Smooth muscle cell (in vitro differentiated cells): ENCODE results near the gene CD209. TPM values are rescaled to one million over a fixed set of nuclear protein-coding genes. Genes with fewer than 3 reads are reported as not detected.

Experiments used
- DNase-seq: peaks from one replicate; lab custom pipeline; 2025; ENCODE audit not compliant: unreplicated experiment; lab: John Stamatoyannopoulos, UW
- H2AFZ ChIP-seq: fragments of 200-600 bp; sonication (generic); 2 replicates; pipeline ENCODE4 v1.6.0; 2016; ENCODE audit warnings: antibody characterized with exemption, low read depth, mild to moderate bottlenecking
- H3F3A ChIP-seq: fragments of 200-600 bp; sonication (generic); 2 replicates; pipeline ENCODE4 v1.6.0; 2017; ENCODE audit warnings: antibody characterized with exemption, low read depth
- H3K27ac ChIP-seq: fragments of 200-600 bp; sonication (generic); 2 replicates; pipeline ENCODE4 v1.5.1; 2016; ENCODE audit warnings: low read depth, mild to moderate bottlenecking
- H3K27me3 ChIP-seq: fragments of 200-600 bp; sonication (generic); 2 replicates; pipeline ENCODE4 v1.6.1; 2016; ENCODE audit warnings: low read depth, mild to moderate bottlenecking
- H3K36me3 ChIP-seq: fragments of 200-600 bp; sonication (generic); 2 replicates; pipeline ENCODE4 v1.5.1; 2016; ENCODE audit warnings: low read depth
- H3K4me1 ChIP-seq: fragments of 200-600 bp; sonication (generic); 2 replicates; pipeline ENCODE4 v1.5.1; 2016; ENCODE audit warnings: low read depth
- H3K4me2 ChIP-seq: fragments of 200-600 bp; sonication (generic); 2 replicates; pipeline ENCODE4 v1.6.0; 2016; ENCODE audit warnings: mild to moderate bottlenecking
- H3K4me3 ChIP-seq: fragments of 200-600 bp; sonication (generic); 2 replicates; pipeline ENCODE4 v1.5.1; 2016; ENCODE audit warnings: mild to moderate bottlenecking
- H3K79me2 ChIP-seq: fragments of 200-600 bp; sonication (generic); 2 replicates; pipeline ENCODE4 v1.6.0; 2016; ENCODE audit warnings: low read depth, mild to moderate bottlenecking
- H3K9ac ChIP-seq: fragments of 200-600 bp; sonication (generic); 2 replicates; pipeline ENCODE4 v1.6.0; 2016; ENCODE audit warnings: low read depth
- H3K9me3 ChIP-seq: fragments of 200-600 bp; sonication (generic); replicated peaks from 2 replicates; pipeline ENCODE4 v1.5.1; 2016; ENCODE audit warnings: low read depth
- H4K20me1 ChIP-seq: fragments of 200-600 bp; sonication (generic); 2 replicates; pipeline ENCODE4 v1.6.0; 2016; ENCODE audit warnings: low read depth
- CTCF ChIP-seq: fragments of 200-600 bp; sonication (generic); IDR thresholded peaks from 2 replicates; pipeline ENCODE4 v1.5.1; 2017; ENCODE audit warnings: borderline replicate concordance, mild to moderate bottlenecking, antibody characterized with exemption; ENCODE audit not compliant: insufficient read depth, poor library complexity, severe bottlenecking
- WGBS: methylation state at CpG from one replicate; pipeline ENCODE4 v1.1.7; 2016; ENCODE audit warnings: low lambda C conversion rate; 5-methylcytosine and 5-hydroxymethylcytosine counted together
- polyA plus RNA-seq: library from polyadenylated mRNA; unstranded; fragments of >200 nt; fragmentation: Nextera tagmentation; extraction: Ambion mirVana; gene quantifications from 2 replicates; pipeline ENCODE4 v1.2.1, GENCODE V29; 2016
- total RNA-seq: library from RNA; depleted of rRNA; stranded (reverse); fragments of >200 nt; gene quantifications from 2 replicates; pipeline ENCODE4 v1.2.3, GENCODE V29; 2014

CD209 gene
- total and polyA plus RNA-seq, 2 experiments from 2014 or later, result not detected

DNA sequence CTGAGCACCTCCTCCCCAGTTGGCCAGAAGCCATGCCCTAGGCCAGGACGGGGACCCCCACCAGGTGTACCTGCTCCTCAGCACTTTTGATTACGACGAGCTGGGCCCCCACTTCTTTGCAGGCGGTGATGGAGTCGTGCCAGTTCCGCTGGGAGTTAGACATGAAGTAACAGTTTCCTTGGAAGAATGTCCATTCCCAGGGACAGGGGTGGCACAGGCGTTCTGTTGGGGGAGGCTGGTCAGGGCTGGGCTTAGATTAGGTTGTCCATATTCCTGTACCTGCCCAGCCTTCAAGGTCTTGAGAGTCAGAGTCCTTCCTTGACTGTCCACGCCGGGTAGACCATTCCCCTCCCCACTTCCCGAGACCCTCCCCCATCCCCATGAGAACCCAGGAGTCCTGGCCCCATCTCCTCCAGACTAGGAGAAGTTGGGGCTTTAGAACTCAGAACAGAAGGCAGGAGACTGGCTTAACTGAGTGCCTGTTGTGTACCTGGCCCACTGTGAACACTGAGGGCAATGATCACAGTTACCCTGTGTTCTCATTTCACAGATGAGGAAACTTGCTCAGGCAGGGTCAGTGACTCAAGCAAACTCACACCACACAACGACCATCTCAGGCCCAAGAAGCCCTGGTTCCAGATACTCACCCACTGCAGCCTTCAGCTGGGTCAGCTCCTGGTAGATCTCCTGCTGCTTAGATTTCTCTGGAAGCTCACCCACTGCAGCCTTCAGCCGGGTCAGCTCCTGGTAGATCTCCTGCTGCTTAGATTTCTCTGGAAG lies 2.3 kb downstream of the CD209 start:
- no peaks in the 10 kb centered on the region for H3K4me1 ChIP-seq
- H3K36me3 ChIP-seq, result no peaks in the 10 kb centered on the region
- WGBS, result 90% methylated on average over 12 of the region's 12 CpGs
- no peak for DNase-seq
- no peaks in the 10 kb centered on the region for H4K20me1 ChIP-seq
- no peak overlapping the region for H3K9ac ChIP-seq
- no peaks in the 10 kb centered on the region for H3F3A ChIP-seq
- H3K4me3 ChIP-seq, result no peak overlapping the region
- no peak overlapping the region for H3K4me2 ChIP-seq
- H3K79me2 ChIP-seq, result no peaks in the 10 kb centered on the region
- H2AFZ ChIP-seq, result no peak overlapping the region
- TF ChIP-seq CTCF, result no peak
- H3K27ac ChIP-seq, result no peak overlapping the region
- H3K9me3 ChIP-seq, result no peaks in the 10 kb centered on the region
- H3K27me3 ChIP-seq, result peaks cover 20% of the 10 kb centered on the region

- WGBS, result 77% methylated on average over 5 of the region's 5 CpGs
- TF ChIP-seq CTCF, result no peak
- DNase-seq, result no peak
Measured at GRCh38 chr19:7744199-7744786, 3.0 kb downstream of the CD209 start.

GRCh38 chr19:7743425-7743841 lies 3.9 kb downstream of the CD209 start:
- H3K9ac ChIP-seq, result no peak overlapping the region
- no peaks in the 10 kb centered on the region for H3K36me3 ChIP-seq
- H3F3A ChIP-seq, result no peaks in the 10 kb centered on the region
- H3K4me2 ChIP-seq, result no peak overlapping the region
- H3K27me3 ChIP-seq, result peaks cover 20% of the 10 kb centered on the region
- no peaks in the 10 kb centered on the region for H3K79me2 ChIP-seq
- H3K4me3 ChIP-seq, result no peak overlapping the region
- H4K20me1 ChIP-seq, result no peaks in the 10 kb centered on the region
- H2AFZ ChIP-seq, result no peak overlapping the region
- H3K9me3 ChIP-seq, result no peaks in the 10 kb centered on the region
- H3K27ac ChIP-seq, result no peak overlapping the region
- H3K4me1 ChIP-seq, result no peaks in the 10 kb centered on the region
- no peak for DNase-seq
- 64% methylated on average over 2 of the region's 2 CpGs for WGBS
- TF ChIP-seq CTCF, result no peak

More at GRCh38 chr19:7744199-7744786, 3.0 kb downstream of the CD209 start:
- Histone ChIP-seq H3K4me2 (no peak overlapping the region), H3K36me3 (no peaks in the 10 kb centered on the region), H3K79me2 (no peaks in the 10 kb centered on the region), H3K27me3 (peaks cover 20% of the 10 kb centered on the region), H3K9ac (no peak overlapping the region), H3K9me3 (no peaks in the 10 kb centered on the region), H3F3A (no peaks in the 10 kb centered on the region), H2AFZ (no peak overlapping the region), H3K4me1 (no peaks in the 10 kb centered on the region), H3K4me3 (no peak overlapping the region), H3K27ac (no peak overlapping the region), H4K20me1 (no peaks in the 10 kb centered on the region)
